Mucosa of descending colon (tissue), 3 donors: Measurements from ENCODE around the gene MAP7D3. TPM values are rescaled to one million over a fixed set of nuclear protein-coding genes. Genes with fewer than 3 reads are reported as not detected.
"Not testable (repeated sequence)": the region's sequence is repeated elsewhere in the genome, so short reads cannot be mapped to it uniquely, and the experiment has no call there.

Experiments used
- ATAC-seq: fragments of 200-7000 bp; cut with Tn5 transposase; one replicate; pipeline ENCODE4 v1.9.1; 2020; ENCODE audit warnings: mild to moderate bottlenecking, moderate library complexity
- DNase-seq, 3 donors: peaks; one replicate each; pipeline ENCODE4 v3.0.0-alpha.2; 2020
- H3K36me3 ChIP-seq: fragments of 200-600 bp; one replicate; pipeline ENCODE4 v1.8.0; 2021; ENCODE audit warnings: low read depth, mild to moderate bottlenecking
- H3K4me1 ChIP-seq: fragments of 200-600 bp; one replicate; pipeline ENCODE4 v1.8.0; 2021; ENCODE audit warnings: low read depth, mild to moderate bottlenecking
- H3K4me3 ChIP-seq: fragments of 200-600 bp; one replicate; pipeline ENCODE4 v1.8.0; 2021; ENCODE audit warnings: mild to moderate bottlenecking
- H3K9me3 ChIP-seq: fragments of 200-600 bp; one replicate; pipeline ENCODE4 v1.8.0; 2021; ENCODE audit warnings: mild to moderate bottlenecking
- intact Hi-C, 2 donors: fragments of 100-400 bp; cut with DNase I in 1 of 2; cut with micrococcal nuclease in 1 of 2; formaldehyde crosslinking; loops; one replicate each; pipeline versions ENCODE4 v1.11.0 to v1.11.1; 2022; cut with DNase I, micrococcal nuclease
- total RNA-seq, 3 donors: library from RNA; stranded (reverse); fragmentation: NEBNext Ultra II Directional in 2 of 3; extraction: Animal tissue kit (Norgen Biotek cat#: 25700) in 2 of 3; gene quantifications; one replicate each; pipeline versions ENCODE4 v1.2.1 to v1.2.4, GENCODE V29; 2021 to 2023
- TF ChIP-seq, protein P1 (sequence below): fragments of 200-600 bp; IDR thresholded peaks from one replicate; pipeline ENCODE4 v1.8.0; 2022; ENCODE audit warnings: antibody characterized with exemption, mild to moderate bottlenecking
- donor health status: DM: no; HTN: no; CAD: no; lungs with moderate emphysema.
- donor health status: DM: no; HTN: no; CAD: no.
- donor health status: DM: no; HTN: yes; CAD: no.

MAP7D3 gene
- total RNA-seq, 3 donors from 2014 or later = 2.8 to 11.1 (median 4.4) TPM

DNA sequence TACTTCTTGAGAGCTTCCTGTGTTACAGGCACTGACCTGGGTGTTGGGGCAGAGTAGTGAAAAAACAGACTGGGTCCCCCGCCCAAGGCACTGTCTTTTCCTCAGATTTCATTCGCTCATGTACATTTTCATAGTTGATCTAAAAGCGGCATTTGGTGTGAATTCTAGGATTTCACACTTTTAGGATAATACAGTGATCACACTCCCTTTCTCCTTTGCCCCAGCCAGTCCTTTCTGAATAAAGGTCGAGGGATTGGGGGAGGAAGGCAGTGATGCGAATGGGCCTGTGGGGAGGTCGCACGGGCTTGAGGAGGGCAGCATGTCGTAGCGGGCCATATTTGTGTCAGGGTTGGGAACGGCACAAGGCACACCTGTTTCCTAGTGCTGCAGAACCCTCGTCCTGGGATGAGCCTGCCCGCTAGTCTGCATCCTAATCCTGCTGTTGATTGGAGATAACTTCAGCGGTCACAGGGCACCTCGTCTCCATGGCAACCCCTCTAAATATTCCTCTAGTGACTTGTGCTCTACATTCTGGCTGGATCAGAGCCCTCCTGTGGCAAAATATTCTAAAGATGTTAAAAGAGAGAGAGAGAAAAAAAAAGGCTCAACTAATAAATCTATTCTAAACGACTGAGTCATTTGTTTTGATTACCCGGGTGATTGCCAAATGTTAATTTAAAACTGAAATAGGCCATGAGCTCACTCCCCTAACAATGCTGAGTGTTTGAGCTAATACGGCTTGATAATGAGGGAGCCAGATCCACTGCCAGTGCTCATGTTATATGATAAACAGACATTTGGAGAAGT, 82.1 kb downstream of the MAP7D3 start:
- DNase-seq = peak in 1 of 3 donors; percentile 23
- Histone ChIP-seq H3K4me3 (no peak overlapping the region), H3K9me3 (no peaks in the 10 kb centered on the region), H3K4me1 (no peaks in the 10 kb centered on the region), H3K36me3 (no peaks in the 10 kb centered on the region)
- peak; percentile 68 for ATAC-seq
- TF ChIP-seq, protein P1, sequence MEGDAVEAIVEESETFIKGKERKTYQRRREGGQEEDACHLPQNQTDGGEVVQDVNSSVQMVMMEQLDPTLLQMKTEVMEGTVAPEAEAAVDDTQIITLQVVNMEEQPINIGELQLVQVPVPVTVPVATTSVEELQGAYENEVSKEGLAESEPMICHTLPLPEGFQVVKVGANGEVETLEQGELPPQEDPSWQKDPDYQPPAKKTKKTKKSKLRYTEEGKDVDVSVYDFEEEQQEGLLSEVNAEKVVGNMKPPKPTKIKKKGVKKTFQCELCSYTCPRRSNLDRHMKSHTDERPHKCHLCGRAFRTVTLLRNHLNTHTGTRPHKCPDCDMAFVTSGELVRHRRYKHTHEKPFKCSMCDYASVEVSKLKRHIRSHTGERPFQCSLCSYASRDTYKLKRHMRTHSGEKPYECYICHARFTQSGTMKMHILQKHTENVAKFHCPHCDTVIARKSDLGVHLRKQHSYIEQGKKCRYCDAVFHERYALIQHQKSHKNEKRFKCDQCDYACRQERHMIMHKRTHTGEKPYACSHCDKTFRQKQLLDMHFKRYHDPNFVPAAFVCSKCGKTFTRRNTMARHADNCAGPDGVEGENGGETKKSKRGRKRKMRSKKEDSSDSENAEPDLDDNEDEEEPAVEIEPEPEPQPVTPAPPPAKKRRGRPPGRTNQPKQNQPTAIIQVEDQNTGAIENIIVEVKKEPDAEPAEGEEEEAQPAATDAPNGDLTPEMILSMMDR = no peak
- intact Hi-C loops = loop anchor here in 1 of 2 donors (5.0 kb wide), 1 partner anchor 38 kb away; no protein-coding TSS in a partner anchor

GRCh38 chrX:136167989-136168388, 83.2 kb downstream of the MAP7D3 start:
- DNase-seq, H3K36me3 ChIP-seq, H3K4me1 ChIP-seq, ATAC-seq, H3K9me3 ChIP-seq, H3K4me3 ChIP-seq: not testable (repeated sequence)
- intact Hi-C loops = loop anchor here in 1 of 2 donors (5.0 kb wide), 1 partner anchor 39 kb away; no protein-coding TSS in a partner anchor

DNA sequence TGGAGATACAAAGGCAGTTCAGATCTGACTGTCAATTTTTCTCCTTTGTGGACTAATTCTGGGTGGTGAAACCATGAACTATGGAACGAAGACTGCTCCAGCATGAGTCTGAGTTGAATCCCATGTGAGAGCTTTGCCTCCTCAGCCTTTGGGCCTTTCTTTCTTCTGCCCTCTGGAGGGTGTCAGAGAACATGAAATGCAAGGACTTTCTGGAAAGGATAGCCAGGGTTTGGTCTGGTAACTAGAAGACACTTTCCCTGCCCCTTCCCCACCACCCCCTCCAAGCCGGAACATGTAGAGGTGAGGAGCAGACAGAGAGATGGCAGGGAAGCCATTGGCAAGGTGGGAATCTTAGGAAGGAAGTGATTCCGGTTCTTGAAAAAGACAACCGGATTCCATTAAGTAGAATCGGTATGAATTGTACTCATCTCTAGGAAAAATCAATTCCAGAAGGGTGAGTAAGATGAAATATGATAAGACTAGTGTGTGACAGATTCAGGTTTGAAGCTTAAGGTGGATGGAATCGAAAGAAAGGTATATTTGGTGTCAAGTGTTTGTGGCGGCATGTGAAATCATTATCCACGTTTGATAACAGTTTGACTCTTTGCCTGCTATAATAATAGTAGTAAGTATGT, 84.9 kb downstream of the MAP7D3 start:
- H3K36me3 ChIP-seq = no peaks in the 10 kb centered on the region

DNA sequence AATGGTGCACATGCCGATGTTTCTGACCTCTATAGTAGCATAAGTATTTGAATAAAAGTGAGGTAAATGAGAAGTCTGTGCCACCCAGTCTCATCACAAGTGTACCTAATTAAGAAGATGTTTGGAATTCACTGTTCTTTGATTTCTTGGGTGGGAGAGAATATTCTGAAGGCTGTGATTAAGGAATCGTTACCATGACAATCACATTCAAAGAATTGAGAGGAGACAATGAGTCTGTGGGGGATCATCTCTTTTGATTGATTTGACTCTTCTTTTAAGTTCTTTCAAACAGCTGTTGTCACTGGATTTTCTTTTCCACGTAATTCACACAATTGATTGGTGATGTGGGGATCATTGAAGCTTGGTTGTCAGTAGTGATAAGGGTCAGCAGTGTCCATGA, 85.8 kb downstream of the MAP7D3 start:
- intact Hi-C loops = loop anchor here in 1 of 2 donors (5.0 kb wide), 1 partner anchor 42 kb away; no protein-coding TSS in a partner anchor
- TF ChIP-seq, protein P1 = no peak
- Histone ChIP-seq H3K4me3 (no peak overlapping the region), H3K4me1 (no peaks in the 10 kb centered on the region), H3K9me3 (no peaks in the 10 kb centered on the region), H3K36me3 (no peaks in the 10 kb centered on the region)
- ATAC-seq = no peak
- no peak for DNase-seq

More for the DNA sequence above, 84.9 kb downstream of the MAP7D3 start:
- ATAC-seq (peak; percentile 20), DNase-seq (no peak)
- H3K9me3 ChIP-seq = no peaks in the 10 kb centered on the region
- intact Hi-C loops = loop anchor here in 1 of 2 donors (5.0 kb wide), 1 partner anchor 41 kb away; no protein-coding TSS in a partner anchor
- TF ChIP-seq, protein P1 = no peak
- no peak overlapping the region for H3K4me3 ChIP-seq
- no peaks in the 10 kb centered on the region for H3K4me1 ChIP-seq

DNA sequence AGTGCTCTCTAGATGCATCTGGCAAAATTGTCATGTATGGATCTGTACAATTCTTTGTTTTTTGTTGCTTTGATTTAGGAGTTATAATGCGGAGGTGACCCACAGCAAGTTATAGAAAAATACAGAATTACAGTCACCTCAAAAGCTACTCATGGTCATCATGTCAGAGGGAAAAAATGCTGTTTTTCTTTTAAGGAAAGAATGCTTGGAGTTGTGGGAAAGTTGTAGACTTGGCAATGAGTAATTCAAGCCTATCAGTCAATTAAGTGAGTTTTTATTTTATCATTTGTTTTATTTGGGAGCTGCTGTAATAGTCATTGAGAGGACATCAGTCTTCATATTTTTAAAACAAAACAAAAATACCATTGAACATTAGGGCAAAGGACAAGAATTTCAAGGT, 87.5 kb downstream of the MAP7D3 start:
- DNase-seq = no peak
- H3K4me3 ChIP-seq = no peak overlapping the region
- intact Hi-C loops = no loop called here
- H3K9me3 ChIP-seq = no peaks in the 10 kb centered on the region
- TF ChIP-seq, protein P1 = no peak
- ATAC-seq = no peak
- H3K36me3 ChIP-seq = no peaks in the 10 kb centered on the region
- H3K4me1 ChIP-seq = no peaks in the 10 kb centered on the region

Other genes with a start within 250 kb of the MAP7D3 start
- 100 to 1,000 TPM in 1 of 3 donors, 10 to 100 TPM in 2; 36.8 to 472 (median 53.2) TPM for gene FHL1, start 103.9 kb downstream of the MAP7D3 start, total RNA-seq
- under 1 TPM in 2 of 3 donors, not detected in 1; 0.03 TPM for gene ADGRG4, start 49.6 kb upstream of the MAP7D3 start, total RNA-seq
- gene BRS3, start 236.5 kb upstream of the MAP7D3 start, total RNA-seq = not detected
- 10 to 100 TPM; 28.1 to 35.8 (median 29.2) TPM for gene HTATSF1, start 246.2 kb upstream of the MAP7D3 start, total RNA-seq